SIG-M5 (cell line): Measurements from ENCODE around the gene APELA.
"Not testable (repeated sequence)": the region's sequence is repeated elsewhere in the genome, so short reads cannot be mapped to it uniquely, and the experiment has no call there.

Experiments
- DNase-seq: peaks from one replicate; lab custom pipeline; 2025; lab: John Stamatoyannopoulos, UW

APELA gene

DNA sequence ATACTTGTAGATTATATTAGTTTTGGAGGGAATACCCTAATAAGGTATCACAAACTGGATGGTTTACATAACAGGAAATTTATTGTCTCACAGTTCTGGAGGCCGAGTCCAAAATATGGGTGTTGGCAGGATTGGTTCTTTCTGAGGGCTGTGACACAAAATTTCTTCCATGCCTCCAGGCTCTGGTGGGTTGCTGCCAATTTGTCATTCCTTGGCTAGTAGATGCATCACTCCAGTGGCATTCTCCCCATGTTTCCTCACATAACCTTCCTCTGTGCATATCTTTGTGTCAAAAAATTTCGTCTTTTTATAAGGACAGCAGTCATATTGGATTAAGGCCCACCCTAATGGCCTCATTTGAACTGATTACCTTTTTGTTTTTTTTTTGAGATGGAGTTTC lies 49.3 kb downstream of the APELA start:
- no peak for DNase-seq

DNA sequence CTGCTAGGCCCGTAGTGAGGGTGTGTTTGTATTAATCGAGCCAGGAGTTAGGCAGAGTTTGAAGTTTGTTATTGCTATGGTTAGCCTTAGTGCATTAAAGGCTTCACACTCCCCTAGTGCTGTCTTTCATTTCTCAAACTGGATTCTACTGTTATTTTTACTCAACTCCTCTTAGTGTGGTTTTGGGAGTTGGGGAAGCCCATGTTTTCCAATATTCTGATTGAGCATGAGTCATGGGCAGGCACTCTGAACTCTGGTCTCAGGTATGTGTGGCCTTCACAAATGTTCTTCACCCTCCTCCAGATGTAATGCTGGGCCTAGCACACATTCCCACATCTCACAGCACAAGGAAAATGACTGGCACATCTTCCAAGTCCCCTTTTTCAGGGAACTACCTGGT lies 50.1 kb downstream of the APELA start:
- not testable (repeated sequence) for DNase-seq

DNA sequence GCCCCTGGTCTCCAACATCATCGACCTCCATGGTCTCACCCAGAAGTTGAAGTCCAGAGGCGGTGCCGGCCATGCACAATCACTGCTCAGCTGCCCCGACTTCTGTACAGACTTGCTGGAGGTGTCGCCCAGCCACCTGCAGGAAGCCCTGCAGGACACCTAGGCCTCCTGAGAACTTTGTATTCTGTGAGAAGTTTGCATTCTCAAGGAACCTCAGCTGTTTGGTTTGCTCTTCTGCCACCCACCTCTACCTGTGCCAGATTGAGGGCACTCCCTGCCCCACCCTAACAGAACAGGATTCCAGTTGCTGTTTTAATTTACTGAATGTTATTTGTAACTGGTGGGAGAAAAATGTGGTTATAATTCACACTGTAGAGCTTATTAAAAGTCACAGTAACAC lies 53.7 kb downstream of the APELA start:
- no peak for DNase-seq

DNA sequence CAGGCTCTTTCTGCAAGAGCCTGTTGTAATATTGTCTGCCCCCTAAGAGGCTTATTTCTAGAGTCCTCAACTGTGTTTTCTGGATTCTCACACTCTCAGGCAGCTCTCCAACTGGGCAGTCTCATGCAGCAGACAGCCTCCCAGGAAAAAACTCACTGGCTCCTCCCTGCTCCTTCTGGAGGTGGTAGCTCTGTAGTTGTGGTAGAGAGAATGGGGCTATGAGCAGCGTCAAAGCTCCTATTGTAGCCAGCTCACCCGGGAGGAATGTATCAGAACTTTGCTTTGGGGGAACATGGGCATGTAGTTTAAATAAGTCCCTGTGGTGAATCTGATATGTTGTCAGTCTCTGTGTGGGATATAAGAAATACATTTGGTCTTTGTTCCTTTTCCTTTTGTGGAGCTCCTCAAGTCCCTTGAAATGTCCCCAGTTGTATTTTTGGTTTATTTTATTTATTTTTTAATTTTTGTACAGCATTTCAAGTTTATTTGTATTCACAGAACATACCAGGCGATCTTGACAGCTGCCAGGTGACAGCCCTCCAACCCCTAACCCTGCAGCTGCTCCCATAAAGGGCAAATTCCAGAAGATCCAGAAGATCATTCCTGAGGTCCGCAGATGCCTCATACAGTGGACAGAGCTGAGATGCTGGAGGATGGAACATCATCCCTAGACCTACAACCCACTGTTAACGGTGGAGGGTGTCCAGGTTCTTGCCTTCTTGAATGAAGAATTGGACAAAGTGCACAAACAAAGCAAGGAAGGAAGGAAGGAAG lies 54.8 kb downstream of the APELA start:
- no peak for DNase-seq

DNA sequence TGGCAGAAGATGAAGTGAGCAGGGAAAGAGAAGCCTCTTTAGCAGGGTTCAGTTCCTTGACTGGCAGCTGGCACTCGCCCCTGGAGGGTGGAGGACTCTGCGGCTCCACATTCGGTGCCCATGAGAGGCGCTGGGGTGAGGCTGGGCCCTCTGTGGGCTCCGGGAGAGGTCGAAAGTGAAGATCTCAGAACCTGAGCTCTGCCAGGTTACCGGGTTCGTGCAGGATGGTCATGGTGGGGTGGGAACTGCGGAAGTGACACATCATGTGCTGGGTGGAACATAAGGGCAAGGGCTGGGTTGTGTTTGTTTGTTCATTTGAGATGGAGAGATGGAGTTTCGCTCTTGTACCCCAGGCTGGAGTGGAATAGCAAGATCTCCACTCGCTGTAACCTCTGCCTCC lies 56.3 kb downstream of the APELA start:
- DNase-seq: no peak

DNA sequence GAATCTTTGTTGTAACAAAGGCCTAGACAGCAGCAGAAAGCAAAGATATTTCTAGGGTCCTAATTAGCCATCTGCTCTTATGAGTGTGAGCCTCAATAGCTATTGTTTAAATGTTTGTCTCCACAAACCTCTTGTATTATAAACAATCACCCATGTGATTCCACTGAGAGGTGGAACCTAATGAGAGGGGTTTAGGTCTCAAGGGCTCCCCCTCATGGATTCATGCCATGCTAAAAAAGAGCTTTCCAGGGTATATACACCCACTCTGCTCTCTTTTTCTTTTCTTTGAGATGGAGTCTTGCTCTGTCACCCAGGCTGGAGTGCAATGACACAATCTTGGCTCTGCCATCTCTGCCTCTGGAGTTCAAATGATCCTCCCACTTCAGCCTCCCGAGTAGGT lies 58.4 kb downstream of the APELA start:
- no peak for DNase-seq

DNA sequence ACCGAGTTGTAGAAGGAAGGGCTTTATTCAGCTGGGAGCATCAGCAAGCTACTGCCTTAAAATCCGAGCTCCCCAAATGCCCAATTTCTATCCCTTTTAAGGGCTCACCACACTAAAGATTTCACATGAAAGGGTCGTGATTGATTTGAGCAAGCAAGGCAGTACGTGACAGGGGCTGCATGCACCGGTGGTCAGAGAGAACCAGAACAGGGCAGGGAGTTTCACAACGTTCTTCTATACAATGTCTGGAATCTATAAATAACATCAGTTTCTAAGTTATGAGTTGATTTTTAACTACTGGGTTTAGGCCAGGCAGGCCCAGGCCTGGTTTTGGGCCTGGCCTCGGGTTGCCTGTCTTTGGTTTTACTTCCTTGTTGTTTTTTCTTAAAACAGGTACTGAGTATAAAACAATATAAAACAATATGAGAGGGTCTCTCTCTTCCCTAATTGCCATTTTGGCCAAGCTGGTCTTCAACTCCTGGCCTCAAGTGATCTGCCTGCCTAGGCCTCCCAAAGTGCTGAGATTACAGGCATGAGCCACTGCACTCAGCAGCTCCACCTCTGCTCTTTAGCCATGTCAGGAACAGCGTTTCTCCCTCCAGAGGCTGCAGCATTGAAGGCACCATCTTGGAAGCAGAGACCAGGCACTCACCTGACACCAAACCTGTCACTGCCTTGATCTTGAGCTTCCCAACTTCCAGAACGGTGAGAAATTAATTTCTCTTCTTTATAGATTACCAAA lies 59.1 kb downstream of the APELA start:
- DNase-seq: not testable (repeated sequence)

DNA sequence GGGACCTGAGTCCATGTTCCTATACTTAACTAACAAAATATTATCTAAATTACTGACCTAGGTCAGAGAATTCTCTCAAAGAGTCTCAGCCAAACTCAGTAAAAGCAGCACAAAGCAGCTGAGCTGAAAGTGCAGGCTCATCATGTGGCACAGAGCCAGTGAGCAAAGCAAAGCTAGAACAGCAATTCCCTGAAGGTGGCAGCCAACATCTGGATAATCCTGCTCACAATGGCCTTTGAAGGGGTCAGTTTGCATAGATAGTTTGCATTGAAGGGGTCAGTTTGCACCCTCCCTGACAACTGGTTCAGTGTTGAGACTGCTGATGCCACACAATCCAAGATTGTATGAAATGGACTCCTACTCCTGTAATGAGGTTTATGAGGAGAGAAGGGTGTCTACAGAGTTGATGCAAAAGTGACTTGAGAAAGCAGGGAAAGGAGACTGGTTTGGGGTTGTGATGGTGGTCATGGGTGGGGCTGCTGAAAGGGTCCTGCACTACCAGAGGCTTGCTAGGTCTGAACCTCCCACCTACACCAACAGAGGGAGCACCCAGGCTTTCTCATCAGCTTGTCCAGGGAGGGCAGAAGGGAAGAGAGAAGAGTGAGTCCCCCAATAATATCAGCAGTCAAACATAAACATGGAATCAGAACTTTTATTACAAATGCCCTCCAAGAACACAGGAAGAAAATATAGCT lies 60.7 kb downstream of the APELA start:
- DNase-seq: no peak

DNA sequence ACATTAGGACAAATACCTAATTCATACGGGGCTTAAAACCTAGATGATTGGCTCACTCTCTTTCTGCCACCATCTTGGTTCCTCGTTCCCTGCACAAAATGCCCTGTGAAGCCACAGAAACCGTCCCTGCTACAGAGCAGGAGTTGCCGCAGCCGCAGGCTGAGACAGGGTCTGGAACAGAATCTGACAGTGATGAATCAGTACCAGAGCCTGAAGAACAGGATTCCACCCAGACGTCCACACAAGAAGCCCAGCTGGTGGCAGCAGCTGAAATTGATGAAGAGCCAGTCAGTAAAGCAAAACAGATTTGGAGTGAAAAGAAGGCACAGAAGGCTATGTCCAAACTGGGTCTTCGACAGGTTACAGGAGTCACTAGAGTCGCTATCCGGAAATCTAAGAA lies 66.2 kb downstream of the APELA start:
- no peak for DNase-seq

DNA sequence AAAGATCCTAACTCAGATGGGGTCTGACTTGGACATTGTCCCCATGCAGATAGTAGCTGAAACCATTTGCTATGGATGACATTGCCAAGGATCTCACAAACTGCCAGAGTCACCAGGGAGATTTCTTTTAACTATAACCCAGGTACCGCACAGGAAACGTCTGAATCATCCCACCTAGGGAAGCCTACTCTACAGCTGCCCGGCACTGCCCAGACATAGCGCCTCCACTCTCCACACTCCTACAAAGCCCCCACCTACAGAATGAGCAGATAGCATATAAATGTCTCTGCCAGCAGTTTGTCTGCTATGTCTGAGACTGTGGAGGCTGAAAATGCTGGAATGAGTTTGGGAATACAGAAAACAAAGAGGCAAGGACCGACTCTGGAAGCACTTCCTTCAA lies 68.2 kb downstream of the APELA start:
- no peak for DNase-seq

DNA sequence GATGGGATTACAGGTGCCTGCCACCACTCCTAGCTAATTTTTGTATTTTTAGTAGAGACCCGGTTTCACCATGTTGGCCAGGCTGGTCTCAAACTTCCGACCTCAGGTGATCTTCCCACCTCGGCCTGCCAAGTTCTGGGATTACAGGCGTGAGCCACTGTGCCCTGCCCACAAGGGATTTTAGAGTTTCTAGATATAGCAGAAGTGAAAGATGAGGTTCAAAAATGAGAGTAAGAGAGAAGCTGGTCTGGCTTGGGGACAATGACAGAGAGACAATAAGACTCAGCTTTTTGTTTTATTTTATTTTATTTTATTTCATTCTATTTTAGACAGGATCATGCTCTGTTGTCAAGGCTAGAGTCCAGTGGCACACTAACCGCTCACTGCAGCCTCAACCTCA lies 69.8 kb downstream of the APELA start:
- DNase-seq: no peak
